IPS-18a (cell line): ENCODE results near the gene ZNF75A.

Experiments used
- H3K27ac ChIP-seq: one replicate; pipeline ENCODE4 v1.5.1; 2013; ENCODE audit warnings: low read length
- H3K27me3 ChIP-seq: one replicate; pipeline ENCODE4 v1.6.1; 2013; ENCODE audit warnings: mild to moderate bottlenecking, low read length; ENCODE audit not compliant: control insufficient read depth, insufficient read depth
- H3K36me3 ChIP-seq: one replicate; pipeline ENCODE4 v1.6.1; 2013; ENCODE audit warnings: low read depth, low read length; ENCODE audit not compliant: control insufficient read depth
- H3K4me1 ChIP-seq: one replicate; pipeline ENCODE4 v1.6.1; 2013; ENCODE audit warnings: low read depth, low read length; ENCODE audit not compliant: control insufficient read depth
- H3K4me3 ChIP-seq: one replicate; pipeline ENCODE4 v1.5.1; 2013; ENCODE audit warnings: low read length
- H3K9ac ChIP-seq: one replicate; pipeline ENCODE4 v1.6.1; 2013; ENCODE audit warnings: mild to moderate bottlenecking, low read length, moderate library complexity
- H3K9me3 ChIP-seq: one replicate; pipeline ENCODE4 v1.6.1; 2013; ENCODE audit warnings: low read depth, low read length; ENCODE audit not compliant: control insufficient read depth

Gene ZNF75A

DNA sequence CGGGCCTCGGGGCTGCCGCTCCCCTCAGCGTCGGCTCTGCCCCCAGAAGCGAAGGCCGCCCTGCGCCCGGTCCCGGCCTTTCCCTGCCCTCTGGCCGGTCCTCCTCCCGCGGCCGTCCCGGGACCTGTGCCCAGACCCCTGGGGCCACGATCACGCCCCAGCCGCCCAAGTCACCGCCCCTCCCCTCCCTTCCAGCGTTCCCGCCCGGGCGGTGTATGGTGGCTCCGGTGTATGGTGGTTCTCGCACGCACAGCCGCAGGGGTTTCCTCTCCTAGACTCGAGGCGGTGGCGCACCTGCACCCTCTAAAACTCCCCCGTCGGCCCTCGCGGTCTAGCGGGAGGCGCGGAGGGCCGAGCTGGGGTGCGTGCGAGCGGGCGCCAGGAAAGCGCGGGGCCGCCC, 10.1 kb upstream of the ZNF75A start:
- Histone ChIP-seq H3K27ac (no peak overlapping the region), H3K4me1 (no peaks in the 10 kb centered on the region), H3K4me3 (no peak overlapping the region), H3K9ac (no peak overlapping the region), H3K9me3 (peaks cover 32% of the 10 kb centered on the region), H3K27me3 (no peaks in the 10 kb centered on the region), H3K36me3 (peaks cover 30% of the 10 kb centered on the region)

DNA sequence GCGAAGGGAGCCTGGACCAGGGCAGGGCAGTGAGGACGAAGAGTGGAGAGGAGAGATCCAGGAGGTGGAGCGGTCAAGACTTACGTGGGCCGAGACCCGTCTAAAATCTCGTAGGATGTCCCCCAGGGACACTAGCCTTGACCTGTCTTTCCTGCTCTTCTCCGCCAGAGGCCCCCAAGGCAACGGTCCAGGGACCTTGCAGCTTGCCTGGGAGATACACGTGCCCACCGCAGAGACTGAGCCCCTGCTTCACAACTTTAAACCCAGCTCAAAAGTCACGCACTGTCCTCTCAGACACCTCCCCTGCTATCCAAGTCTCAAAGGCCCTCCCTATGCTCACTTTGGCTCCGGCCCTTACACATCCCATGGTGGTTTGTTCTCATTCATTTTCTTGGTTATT, 9.5 kb upstream of the ZNF75A start:
- Histone ChIP-seq H3K27ac (no peak overlapping the region), H3K27me3 (no peaks in the 10 kb centered on the region), H3K36me3 (peaks cover 24% of the 10 kb centered on the region), H3K4me3 (no peak overlapping the region), H3K9ac (no peak overlapping the region), H3K4me1 (no peaks in the 10 kb centered on the region), H3K9me3 (peaks cover 26% of the 10 kb centered on the region)

- H3K9me3 ChIP-seq, result peaks cover 45% of the 10 kb centered on the region
- H3K27ac ChIP-seq, result no peak overlapping the region
- H3K4me3 ChIP-seq, result peak overlapping the region; percentile 81
- no peak overlapping the region for H3K9ac ChIP-seq
- no peaks in the 10 kb centered on the region for H3K4me1 ChIP-seq
- peaks cover 8% of the 10 kb centered on the region for H3K27me3 ChIP-seq
- peaks cover 20% of the 10 kb centered on the region for H3K36me3 ChIP-seq
Measured at GRCh38 chr16:3304370-3304769, 927 bp upstream of the ZNF75A start.

- peak overlapping the region; percentile 81 for H3K4me3 ChIP-seq
- H3K9me3 ChIP-seq, result peaks cover 51% of the 10 kb centered on the region
- H3K36me3 ChIP-seq, result peaks cover 19% of the 10 kb centered on the region
- no peak overlapping the region for H3K27ac ChIP-seq
- H3K27me3 ChIP-seq, result peaks cover 8% of the 10 kb centered on the region
- no peak overlapping the region for H3K9ac ChIP-seq
- H3K4me1 ChIP-seq, result no peaks in the 10 kb centered on the region
Measured at GRCh38 chr16:3306078-3306477, 781 bp downstream of the ZNF75A start.

- H3K9me3 ChIP-seq, result peaks cover 62% of the 10 kb centered on the region
- H3K27me3 ChIP-seq, result no peaks in the 10 kb centered on the region
- H3K4me3 ChIP-seq, result no peak overlapping the region
- H3K4me1 ChIP-seq, result no peaks in the 10 kb centered on the region
- H3K27ac ChIP-seq, result no peak overlapping the region
- peaks cover 29% of the 10 kb centered on the region for H3K36me3 ChIP-seq
- H3K9ac ChIP-seq, result no peak overlapping the region
Measured at GRCh38 chr16:3311496-3311895, 6.2 kb downstream of the ZNF75A start.

- H3K9ac ChIP-seq, result no peak overlapping the region
- no peaks in the 10 kb centered on the region for H3K4me1 ChIP-seq
- H3K36me3 ChIP-seq, result peaks cover 28% of the 10 kb centered on the region
- no peak overlapping the region for H3K4me3 ChIP-seq
- H3K27me3 ChIP-seq, result no peaks in the 10 kb centered on the region
- peaks cover 46% of the 10 kb centered on the region for H3K9me3 ChIP-seq
- H3K27ac ChIP-seq, result no peak overlapping the region
Measured at GRCh38 chr16:3317315-3317999, 12.2 kb downstream of the ZNF75A start.

DNA sequence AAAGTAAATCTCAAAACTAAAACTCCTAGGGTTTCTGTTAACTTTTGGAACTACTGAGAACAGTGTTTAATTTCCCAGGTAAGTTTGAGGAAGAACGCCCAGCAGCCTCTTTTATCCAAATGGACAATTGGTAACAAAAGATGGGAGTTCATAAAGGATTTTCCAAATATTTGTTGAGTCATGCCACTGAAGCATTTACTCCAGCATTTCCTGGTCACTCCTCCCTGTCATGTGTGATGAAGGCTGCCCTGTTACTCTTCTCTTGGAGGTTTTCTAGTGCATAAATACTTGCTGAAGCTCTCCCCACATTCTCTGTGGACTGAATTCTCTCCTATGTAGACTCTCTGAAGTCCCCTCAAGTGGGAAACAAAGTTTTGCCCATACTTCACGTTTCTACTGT, 16.5 kb downstream of the ZNF75A start:
- no peak overlapping the region for H3K27ac ChIP-seq
- no peaks in the 10 kb centered on the region for H3K27me3 ChIP-seq
- no peak overlapping the region for H3K9ac ChIP-seq
- H3K4me3 ChIP-seq, result no peak overlapping the region
- no peaks in the 10 kb centered on the region for H3K4me1 ChIP-seq
- peaks cover 14% of the 10 kb centered on the region for H3K36me3 ChIP-seq
- peaks cover 27% of the 10 kb centered on the region for H3K9me3 ChIP-seq

DNA sequence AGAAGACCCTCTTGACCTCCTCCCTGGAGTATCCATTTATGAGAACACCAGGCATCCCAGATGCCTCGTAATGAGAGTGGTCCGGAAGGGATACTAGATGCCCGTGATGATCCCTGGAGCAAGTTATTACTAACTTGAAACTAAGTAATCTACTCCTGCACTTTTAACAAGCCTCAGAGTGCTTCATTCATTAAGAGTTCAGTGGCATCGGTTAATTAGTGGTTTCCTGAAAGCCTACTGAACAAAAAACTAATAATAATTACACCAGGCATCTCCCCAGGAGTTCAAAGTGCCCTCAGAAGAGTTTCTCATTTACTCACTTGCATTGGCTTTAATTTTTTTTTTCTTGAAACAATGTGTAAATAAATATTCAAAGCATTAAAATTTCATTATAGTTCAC, 22.2 kb downstream of the ZNF75A start:
- no peak overlapping the region for H3K27ac ChIP-seq
- H3K4me3 ChIP-seq, result no peak overlapping the region
- no peaks in the 10 kb centered on the region for H3K27me3 ChIP-seq

DNA sequence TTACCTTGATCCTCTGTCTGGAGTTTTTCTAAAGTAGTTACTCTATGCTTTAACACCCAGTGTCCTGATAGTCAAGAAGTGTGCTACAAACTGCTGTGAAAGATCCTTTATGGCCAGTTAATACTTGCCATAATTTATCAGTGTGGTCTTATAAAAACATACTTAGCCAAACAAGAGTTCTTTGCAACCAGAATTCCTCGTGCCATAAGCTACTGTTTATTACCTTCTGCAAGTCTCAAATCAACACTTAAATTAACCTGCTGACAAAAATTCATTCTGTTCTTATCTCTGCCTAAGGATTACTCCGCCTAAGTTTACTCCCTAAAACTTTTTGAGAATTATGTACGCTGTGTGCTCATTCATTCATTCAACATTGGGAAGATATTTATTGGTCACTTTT, 22.8 kb downstream of the ZNF75A start:
- Histone ChIP-seq H3K36me3 (no peaks in the 10 kb centered on the region), H3K4me3 (no peak overlapping the region), H3K4me1 (no peaks in the 10 kb centered on the region), H3K27me3 (no peaks in the 10 kb centered on the region), H3K9ac (no peak overlapping the region), H3K27ac (no peak overlapping the region), H3K9me3 (peaks cover 22% of the 10 kb centered on the region)

More for the DNA sequence above, 22.2 kb downstream of the ZNF75A start:
- Histone ChIP-seq H3K36me3 (no peaks in the 10 kb centered on the region), H3K9me3 (peaks cover 20% of the 10 kb centered on the region), H3K4me1 (no peaks in the 10 kb centered on the region), H3K9ac (no peak overlapping the region)

DNA sequence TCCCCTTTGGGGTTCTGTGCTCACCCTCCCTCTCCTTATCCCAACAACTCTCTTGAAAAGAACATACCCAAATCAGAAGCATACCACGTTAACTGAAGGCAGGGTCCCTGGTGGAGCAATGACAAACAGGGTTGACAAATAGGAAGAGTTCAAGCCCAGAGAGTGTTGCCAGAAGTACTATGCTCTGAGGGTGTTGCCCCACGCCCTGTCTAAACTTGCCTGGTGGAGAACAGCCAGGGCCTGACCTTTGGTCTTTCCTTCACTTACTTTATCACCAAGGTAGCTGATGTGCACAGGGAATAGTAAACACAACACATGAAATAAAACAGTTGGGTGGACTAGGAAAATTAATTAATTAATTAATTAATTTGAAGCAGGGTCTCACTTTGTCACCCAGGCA, 23.3 kb downstream of the ZNF75A start:
- H3K27me3 ChIP-seq, result no peaks in the 10 kb centered on the region
- H3K9me3 ChIP-seq, result peaks cover 22% of the 10 kb centered on the region
- no peaks in the 10 kb centered on the region for H3K36me3 ChIP-seq
- H3K9ac ChIP-seq, result no peak overlapping the region
- no peaks in the 10 kb centered on the region for H3K4me1 ChIP-seq
- H3K4me3 ChIP-seq, result no peak overlapping the region
- H3K27ac ChIP-seq, result no peak overlapping the region

DNA sequence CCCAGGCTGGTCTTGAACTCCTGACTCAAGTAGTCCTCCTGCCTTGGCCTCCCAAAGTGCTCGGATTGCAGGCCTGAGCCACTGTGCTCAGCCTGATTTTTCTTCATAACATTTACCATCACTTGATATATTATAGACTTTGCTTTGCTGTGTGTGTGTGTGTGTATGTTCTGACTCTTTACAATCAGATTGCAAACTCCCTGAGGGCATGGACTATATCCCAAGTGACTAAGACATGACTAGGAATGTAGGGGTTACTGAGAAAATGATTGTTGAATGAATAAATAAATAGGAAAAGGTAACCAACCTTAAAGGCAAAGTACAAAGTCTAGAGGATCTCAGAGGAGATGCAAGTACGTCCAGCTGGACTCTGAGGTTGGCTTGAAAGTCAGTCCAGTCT, 40.7 kb downstream of the ZNF75A start:
- Histone ChIP-seq H3K9me3 (peaks cover 17% of the 10 kb centered on the region), H3K4me3 (no peak overlapping the region), H3K36me3 (no peaks in the 10 kb centered on the region), H3K9ac (no peak overlapping the region), H3K27ac (no peak overlapping the region), H3K4me1 (no peaks in the 10 kb centered on the region), H3K27me3 (no peaks in the 10 kb centered on the region)

DNA sequence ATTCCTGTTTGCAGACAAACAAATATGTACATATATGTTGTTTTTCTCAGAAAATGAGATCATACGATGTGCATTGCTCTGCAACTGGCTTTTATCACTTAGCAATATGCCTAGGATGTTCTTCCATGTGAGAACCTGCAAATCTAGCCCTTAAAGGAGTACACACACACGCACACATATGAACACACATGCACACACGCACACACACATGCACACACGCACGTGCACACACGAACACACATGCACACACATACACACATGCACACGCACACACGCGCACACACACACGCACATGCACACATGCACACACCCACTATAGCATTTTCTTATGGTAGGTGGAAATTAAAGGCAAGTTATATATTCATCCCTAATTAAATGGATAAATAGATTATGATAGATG, 42.3 kb downstream of the ZNF75A start:
- Histone ChIP-seq H3K4me1 (no peaks in the 10 kb centered on the region), H3K36me3 (no peaks in the 10 kb centered on the region), H3K27ac (no peak overlapping the region), H3K4me3 (no peak overlapping the region), H3K27me3 (no peaks in the 10 kb centered on the region), H3K9ac (no peak overlapping the region), H3K9me3 (peaks cover 17% of the 10 kb centered on the region)
